Measurements from ENCODE around the gene NCAPD3.
A peak's percentile ranks its signal among the peaks of the same experiment; 100 is the strongest.

NCAPD3 gene

GRCh38 chr11:134223836-134224709 is at the start of gene NCAPD3, which contains the start of gene VPS26B:
Gene NCAPD3 (minus strand): TSS chr11:134223967. CDS start chr11:134223926, 41 bp downstream.
Gene VPS26B (plus strand): TSS chr11:134224671. CDS start chr11:134225123, 452 bp downstream.
- Histone ChIP-seq H3K9me3 (ENCODE audit: control insufficient read depth, low read length) (no peaks in the 10 kb centered on the region), H3K27me3 (ENCODE audit: control insufficient read depth, insufficient read depth, low read length) (no peaks in the 10 kb centered on the region), H3K4me3 (ENCODE audit: low read depth, low read length) (peak within 1 kb of the TSS; percentile 83), H2AFZ (peak within 1 kb of the TSS; percentile 95), H3K27ac (peak within 1 kb of the TSS; percentile 95), H3K9ac (peak within 1 kb of the TSS; percentile 53), H3K4me2 (ENCODE audit: low read length) (peak within 1 kb of the TSS; percentile 98), H3K4me1 (peaks cover 3% of the 10 kb centered on the region), H3K36me3 (ENCODE audit: control insufficient read depth, insufficient read depth, low read length) (no peaks in the 10 kb centered on the region), H3K79me2 (peaks cover 34% of the 10 kb centered on the region)
- TF ChIP-seq CTCF (IDR thresholded peaks at IDR 0.05), result no peak

GRCh38 chr11:134273317-134273712 is 49.5 kb upstream of the NCAPD3 start:
- Histone ChIP-seq H3K4me2 (ENCODE audit: low read length) (no peak overlapping the region), H3K36me3 (ENCODE audit: control insufficient read depth, insufficient read depth, low read length) (no peaks in the 10 kb centered on the region), H3K9me3 (ENCODE audit: control insufficient read depth, low read length) (no peaks in the 10 kb centered on the region), H2AFZ (no peak overlapping the region), H3K27ac (no peak overlapping the region), H3K4me1 (no peaks in the 10 kb centered on the region), H3K9ac (no peak overlapping the region), H3K79me2 (no peaks in the 10 kb centered on the region), H3K4me3 (ENCODE audit: low read depth, low read length) (no peak overlapping the region), H3K27me3 (ENCODE audit: control insufficient read depth, insufficient read depth, low read length) (no peaks in the 10 kb centered on the region)
- TF ChIP-seq CTCF (IDR thresholded peaks at IDR 0.05), result no peak

GRCh38 chr11:134272381-134273316 is 48.9 kb upstream of the NCAPD3 start:
- Histone ChIP-seq H3K4me1 (no peaks in the 10 kb centered on the region), H3K36me3 (ENCODE audit: control insufficient read depth, insufficient read depth, low read length) (no peaks in the 10 kb centered on the region), H3K27ac (no peak overlapping the region), H3K4me3 (ENCODE audit: low read depth, low read length) (no peak overlapping the region), H3K27me3 (ENCODE audit: control insufficient read depth, insufficient read depth, low read length) (no peaks in the 10 kb centered on the region), H3K9ac (no peak overlapping the region), H3K4me2 (ENCODE audit: low read length) (no peak overlapping the region), H3K9me3 (ENCODE audit: control insufficient read depth, low read length) (no peaks in the 10 kb centered on the region), H2AFZ (no peak overlapping the region), H3K79me2 (no peaks in the 10 kb centered on the region)
- no peak for TF ChIP-seq CTCF (IDR thresholded peaks at IDR 0.05)

- Histone ChIP-seq H3K79me2 (no peaks in the 10 kb centered on the region), H2AFZ (no peak overlapping the region), H3K4me1 (no peaks in the 10 kb centered on the region), H3K4me3 (ENCODE audit: low read depth, low read length) (no peak overlapping the region), H3K36me3 (ENCODE audit: control insufficient read depth, insufficient read depth, low read length) (no peaks in the 10 kb centered on the region), H3K9me3 (ENCODE audit: control insufficient read depth, low read length) (no peaks in the 10 kb centered on the region), H3K27ac (no peak overlapping the region), H3K4me2 (ENCODE audit: low read length) (no peak overlapping the region), H3K27me3 (ENCODE audit: control insufficient read depth, insufficient read depth, low read length) (no peaks in the 10 kb centered on the region), H3K9ac (no peak overlapping the region)
- no peak for TF ChIP-seq CTCF (IDR thresholded peaks at IDR 0.05)
Observed at GRCh38 chr11:134271978-134272377, 48.2 kb upstream of the NCAPD3 start.
